ENCODE data around the gene ALDH1A3. TPM values are rescaled to one million over a fixed set of nuclear protein-coding genes. Genes with fewer than 3 reads are reported as not detected.

Gene ALDH1A3
- total RNA-seq, 1 experiment from 2014 or later: 248 TPM

DNA sequence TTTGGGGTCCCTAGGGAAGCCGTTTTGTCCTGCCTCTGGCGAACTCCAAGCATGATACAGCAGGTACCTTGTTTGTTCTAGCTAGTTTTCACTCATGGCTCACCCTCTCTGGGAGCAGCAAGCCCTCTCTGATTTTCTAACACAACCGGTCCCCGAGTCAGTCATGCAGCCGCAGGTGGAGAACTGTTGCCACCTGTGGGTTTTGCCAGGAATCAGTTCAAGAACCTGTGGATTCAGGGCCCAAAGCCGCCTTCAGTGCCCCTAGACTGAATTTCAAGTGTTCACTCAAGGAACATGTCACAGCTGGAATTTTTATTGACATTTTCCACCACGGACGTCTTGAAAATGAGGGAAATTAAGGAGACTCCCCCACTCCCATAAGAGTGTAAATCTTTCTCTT is 26.2 kb downstream of the ALDH1A3 start:
- RAD21 ChIA-PET (ENCODE audit: low non-redundant PET in 1 of 2, low total read pairs in 2 of 2, uncharacterized antibody in 2 of 2, unreplicated experiment in 2 of 2): no interaction called here

More for the DNA sequence above, 26.2 kb downstream of the ALDH1A3 start:
- Histone ChIP-seq H2AFZ (ENCODE audit: low read depth, low read length, poor library complexity, severe bottlenecking) (no peak overlapping the region), H3K4me1 (ENCODE audit: control insufficient read depth in 1 of 2, insufficient read depth in 2 of 2, low read length in 2 of 2) (no peaks in the 10 kb centered on the region), H3K9me3 (ENCODE audit: control insufficient read depth in 1 of 2, insufficient read depth in 1 of 2, low read depth in 1 of 2, low read length in 2 of 2) (no peaks in the 10 kb centered on the region), H3K9me2 (ENCODE audit: insufficient read depth) (no peaks in the 10 kb centered on the region), H3K79me2 (ENCODE audit: insufficient read depth, low read length) (peaks cover 58% of the 10 kb centered on the region; the same call in 1 of the 2 replicates), H3K4me3 (replicated peaks in 1 of 2; ENCODE audit: low read depth in 1 of 2, low read length in 2 of 2) (no peak overlapping the region), H3K27me3 (ENCODE audit: insufficient read depth, low read length) (no peaks in the 10 kb centered on the region), H3K4me2 (ENCODE audit: low read length) (no peak overlapping the region), H3K36me3 (ENCODE audit: control insufficient read depth in 1 of 2, insufficient read depth in 2 of 2, low read length in 2 of 2) (peaks cover 33 to 96% of the 10 kb centered on the region in 2 experiments), H3K27ac (ENCODE audit: low read depth, low read length) (no peak overlapping the region), H3K9ac (ENCODE audit: low read length) (no peak overlapping the region), H4K20me1 (ENCODE audit: insufficient read depth) (peaks cover 17% of the 10 kb centered on the region; the same call in 1 of the 2 replicates)
- TF ChIP-seq SIN3A (IDR thresholded peaks at IDR 0.05; ENCODE audit: low read depth) (no peak), TCF7L2 (IDR thresholded peaks at IDR 0.05; ENCODE audit: borderline replicate concordance, extremely low read depth, insufficient read depth, insufficient read length) (no peak), ELF1 (IDR thresholded peaks at IDR 0.05; ENCODE audit: borderline replicate concordance, low read depth) (no peak), POLR2AphosphoS5 (IDR thresholded peaks at IDR 0.05; ENCODE audit: low read depth, low read length) (no peak), FOSL1 (IDR thresholded peaks at IDR 0.05; ENCODE audit: low read depth) (no peak), EGR1 (IDR thresholded peaks at IDR 0.05; ENCODE audit: low read depth) (no peak), RAD21 (IDR thresholded peaks at IDR 0.05; ENCODE audit: low read depth) (no peak), POLR2A (IDR thresholded peaks at IDR 0.05; ENCODE audit: borderline replicate concordance, extremely low read depth, insufficient read depth, insufficient read length) (no peak), ZFX (IDR thresholded peaks at IDR 0.05) (no peak)
- TF ChIP-seq, protein P1, sequence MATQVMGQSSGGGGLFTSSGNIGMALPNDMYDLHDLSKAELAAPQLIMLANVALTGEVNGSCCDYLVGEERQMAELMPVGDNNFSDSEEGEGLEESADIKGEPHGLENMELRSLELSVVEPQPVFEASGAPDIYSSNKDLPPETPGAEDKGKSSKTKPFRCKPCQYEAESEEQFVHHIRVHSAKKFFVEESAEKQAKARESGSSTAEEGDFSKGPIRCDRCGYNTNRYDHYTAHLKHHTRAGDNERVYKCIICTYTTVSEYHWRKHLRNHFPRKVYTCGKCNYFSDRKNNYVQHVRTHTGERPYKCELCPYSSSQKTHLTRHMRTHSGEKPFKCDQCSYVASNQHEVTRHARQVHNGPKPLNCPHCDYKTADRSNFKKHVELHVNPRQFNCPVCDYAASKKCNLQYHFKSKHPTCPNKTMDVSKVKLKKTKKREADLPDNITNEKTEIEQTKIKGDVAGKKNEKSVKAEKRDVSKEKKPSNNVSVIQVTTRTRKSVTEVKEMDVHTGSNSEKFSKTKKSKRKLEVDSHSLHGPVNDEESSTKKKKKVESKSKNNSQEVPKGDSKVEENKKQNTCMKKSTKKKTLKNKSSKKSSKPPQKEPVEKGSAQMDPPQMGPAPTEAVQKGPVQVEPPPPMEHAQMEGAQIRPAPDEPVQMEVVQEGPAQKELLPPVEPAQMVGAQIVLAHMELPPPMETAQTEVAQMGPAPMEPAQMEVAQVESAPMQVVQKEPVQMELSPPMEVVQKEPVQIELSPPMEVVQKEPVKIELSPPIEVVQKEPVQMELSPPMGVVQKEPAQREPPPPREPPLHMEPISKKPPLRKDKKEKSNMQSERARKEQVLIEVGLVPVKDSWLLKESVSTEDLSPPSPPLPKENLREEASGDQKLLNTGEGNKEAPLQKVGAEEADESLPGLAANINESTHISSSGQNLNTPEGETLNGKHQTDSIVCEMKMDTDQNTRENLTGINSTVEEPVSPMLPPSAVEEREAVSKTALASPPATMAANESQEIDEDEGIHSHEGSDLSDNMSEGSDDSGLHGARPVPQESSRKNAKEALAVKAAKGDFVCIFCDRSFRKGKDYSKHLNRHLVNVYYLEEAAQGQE (IDR thresholded peaks at IDR 0.05; ENCODE audit: low read depth): no peak
- TF ChIP-seq, protein P2, sequence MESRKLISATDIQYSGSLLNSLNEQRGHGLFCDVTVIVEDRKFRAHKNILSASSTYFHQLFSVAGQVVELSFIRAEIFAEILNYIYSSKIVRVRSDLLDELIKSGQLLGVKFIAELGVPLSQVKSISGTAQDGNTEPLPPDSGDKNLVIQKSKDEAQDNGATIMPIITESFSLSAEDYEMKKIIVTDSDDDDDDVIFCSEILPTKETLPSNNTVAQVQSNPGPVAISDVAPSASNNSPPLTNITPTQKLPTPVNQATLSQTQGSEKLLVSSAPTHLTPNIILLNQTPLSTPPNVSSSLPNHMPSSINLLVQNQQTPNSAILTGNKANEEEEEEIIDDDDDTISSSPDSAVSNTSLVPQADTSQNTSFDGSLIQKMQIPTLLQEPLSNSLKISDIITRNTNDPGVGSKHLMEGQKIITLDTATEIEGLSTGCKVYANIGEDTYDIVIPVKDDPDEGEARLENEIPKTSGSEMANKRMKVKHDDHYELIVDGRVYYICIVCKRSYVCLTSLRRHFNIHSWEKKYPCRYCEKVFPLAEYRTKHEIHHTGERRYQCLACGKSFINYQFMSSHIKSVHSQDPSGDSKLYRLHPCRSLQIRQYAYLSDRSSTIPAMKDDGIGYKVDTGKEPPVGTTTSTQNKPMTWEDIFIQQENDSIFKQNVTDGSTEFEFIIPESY (IDR thresholded peaks at IDR 0.05; ENCODE audit: extremely low read depth, insufficient replicate concordance, low read length): no peak
- CTCF ChIA-PET: interaction anchor here (1.2 to 1.4 kb wide), 2 partner anchors 12 to 103 kb away, joined by 3 to 4 read pairs; no protein-coding TSS in a partner anchor
- POLR2A ChIA-PET: no interaction called here
- DNase-seq (ENCODE audit: low read depth, low spot score): no peak
- intact Hi-C loops (cut with micrococcal nuclease): no loop called here
- no peak for ATAC-seq
- no TSS peak for BruUV-seq (replicated peaks)

Data from HCT116 (cell line).